NCI-H1694 (cell line): ENCODE results near the gene MYL5.
"Not testable (repeated sequence)": the region's sequence is repeated elsewhere in the genome, so short reads cannot be mapped to it uniquely, and the experiment has no call there.

Experiments
- DNase-seq: peaks from one replicate; lab custom pipeline; 2025; lab: John Stamatoyannopoulos, UW

MYL5 gene, protein sequence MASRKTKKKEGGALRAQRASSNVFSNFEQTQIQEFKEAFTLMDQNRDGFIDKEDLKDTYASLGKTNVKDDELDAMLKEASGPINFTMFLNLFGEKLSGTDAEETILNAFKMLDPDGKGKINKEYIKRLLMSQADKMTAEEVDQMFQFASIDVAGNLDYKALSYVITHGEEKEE

DNA sequence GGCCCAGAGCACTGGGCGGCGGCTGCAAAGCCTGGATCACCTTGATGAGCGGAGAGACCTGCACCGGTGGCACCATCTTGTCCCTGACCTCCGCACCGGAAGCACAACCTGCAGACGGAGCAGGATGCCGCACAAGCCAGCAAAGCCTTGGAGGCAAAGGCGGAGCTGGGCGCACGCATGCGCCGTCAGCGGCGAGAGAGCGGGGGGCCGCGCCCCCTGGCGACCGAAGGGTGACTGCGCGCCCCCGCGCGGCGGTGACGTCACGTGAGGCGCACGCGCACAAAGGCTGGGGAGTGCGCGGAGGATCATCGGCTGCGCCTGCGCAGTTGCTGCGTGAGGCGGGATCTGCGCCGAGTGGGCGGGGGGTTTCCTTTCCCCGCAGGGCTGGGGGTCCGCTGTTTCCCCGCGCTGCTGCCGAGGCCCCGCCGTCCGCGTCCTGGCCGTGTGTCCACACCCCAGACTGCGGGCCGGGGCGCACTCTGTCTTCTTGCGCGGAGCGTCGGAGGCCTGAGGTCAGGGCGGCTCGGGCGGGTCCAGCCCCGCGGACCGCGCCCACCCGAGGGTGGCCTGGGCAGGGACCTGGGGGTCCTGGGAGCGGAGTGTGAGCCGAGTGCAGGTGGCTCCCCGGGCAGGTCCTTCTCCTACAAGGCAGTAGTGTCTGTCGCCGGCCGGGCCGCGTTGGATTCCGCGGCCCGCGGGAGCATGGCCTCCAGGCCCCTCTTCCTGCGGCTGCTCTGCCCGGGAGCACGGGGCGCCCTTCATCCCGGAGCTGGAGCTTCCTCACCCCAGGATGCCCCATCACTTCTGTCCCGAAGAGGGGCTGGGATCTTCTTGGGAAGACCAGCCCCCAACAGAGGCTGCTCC, at the start of gene MYL5, which contains the start of gene ATP5ME:
TSS of gene MYL5 (plus strand) at position 371 of the 864 bp plus-strand sequence. CDS start 3,485 bp downstream, outside the sequence.
TSS of gene ATP5ME (minus strand) at position 105 of the 864 bp plus-strand sequence. CDS start at position 76, 29 bp downstream.
- DNase-seq, result peak; percentile 79

DNA sequence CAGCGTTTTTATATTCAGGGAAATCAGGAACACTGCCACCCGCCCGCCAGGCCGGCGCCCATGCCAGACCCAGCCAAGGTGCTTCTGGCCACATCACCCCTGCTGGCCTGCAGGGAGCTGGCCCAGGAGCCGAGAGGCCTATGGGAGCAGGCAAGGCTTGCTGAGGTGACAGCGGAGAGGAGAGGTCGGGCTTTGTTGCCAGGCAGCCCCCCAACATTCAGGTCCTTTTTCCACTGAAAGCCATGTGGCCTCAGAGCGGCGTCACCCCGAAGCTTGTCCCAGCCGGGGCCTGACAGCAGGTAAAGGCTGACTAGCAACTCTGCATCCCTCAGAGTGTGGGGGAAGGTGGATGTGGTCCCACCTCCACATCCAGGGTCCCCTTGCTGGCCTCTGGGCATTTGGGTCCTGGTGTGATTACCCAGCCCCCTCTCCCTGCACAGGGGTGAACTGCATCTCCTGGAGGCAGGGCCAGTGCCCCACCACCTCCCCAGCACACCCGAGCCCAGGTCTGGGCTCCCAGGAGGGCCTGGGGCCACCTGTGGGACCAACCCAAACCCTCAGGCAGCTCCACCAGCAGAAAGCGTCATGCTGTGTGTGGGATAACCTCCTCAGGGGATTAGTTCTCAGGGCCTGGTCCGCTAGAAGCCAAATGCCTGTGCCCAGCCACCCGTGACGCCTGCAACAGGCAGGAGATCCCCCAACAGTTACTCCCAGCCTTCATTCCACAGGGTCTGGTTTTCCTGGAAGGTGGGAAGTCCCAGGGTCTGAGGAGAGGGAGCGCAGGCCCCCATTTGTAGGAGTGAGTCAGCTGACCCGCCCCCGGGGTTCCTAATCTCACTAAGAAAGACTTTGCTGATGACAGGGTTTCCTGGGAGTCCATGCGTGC, 49.4 kb upstream of the MYL5 start, which contains the start of gene PDE6B:
TSS of gene PDE6B (plus strand) at position 869 of the 886 bp plus-strand sequence. CDS start 54 bp downstream, outside the sequence.
- no peak for DNase-seq

DNA sequence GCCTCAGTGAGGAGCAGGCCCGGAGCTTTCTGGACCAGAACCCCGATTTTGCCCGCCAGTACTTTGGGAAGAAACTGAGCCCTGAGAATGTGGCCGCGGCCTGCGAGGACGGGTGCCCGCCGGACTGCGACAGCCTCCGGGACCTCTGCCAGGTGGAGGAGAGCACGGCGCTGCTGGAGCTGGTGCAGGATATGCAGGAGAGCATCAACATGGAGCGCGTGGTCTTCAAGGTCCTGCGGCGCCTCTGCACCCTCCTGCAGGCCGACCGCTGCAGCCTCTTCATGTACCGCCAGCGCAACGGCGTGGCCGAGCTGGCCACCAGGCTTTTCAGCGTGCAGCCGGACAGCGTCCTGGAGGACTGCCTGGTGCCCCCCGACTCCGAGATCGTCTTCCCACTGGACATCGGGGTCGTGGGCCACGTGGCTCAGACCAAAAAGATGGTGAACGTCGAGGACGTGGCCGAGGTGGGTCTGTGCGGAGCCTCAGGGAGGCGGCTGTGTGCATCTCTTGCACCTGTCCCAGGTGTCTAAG, 48.6 kb upstream of the MYL5 start:
- DNase-seq, result no peak

DNA sequence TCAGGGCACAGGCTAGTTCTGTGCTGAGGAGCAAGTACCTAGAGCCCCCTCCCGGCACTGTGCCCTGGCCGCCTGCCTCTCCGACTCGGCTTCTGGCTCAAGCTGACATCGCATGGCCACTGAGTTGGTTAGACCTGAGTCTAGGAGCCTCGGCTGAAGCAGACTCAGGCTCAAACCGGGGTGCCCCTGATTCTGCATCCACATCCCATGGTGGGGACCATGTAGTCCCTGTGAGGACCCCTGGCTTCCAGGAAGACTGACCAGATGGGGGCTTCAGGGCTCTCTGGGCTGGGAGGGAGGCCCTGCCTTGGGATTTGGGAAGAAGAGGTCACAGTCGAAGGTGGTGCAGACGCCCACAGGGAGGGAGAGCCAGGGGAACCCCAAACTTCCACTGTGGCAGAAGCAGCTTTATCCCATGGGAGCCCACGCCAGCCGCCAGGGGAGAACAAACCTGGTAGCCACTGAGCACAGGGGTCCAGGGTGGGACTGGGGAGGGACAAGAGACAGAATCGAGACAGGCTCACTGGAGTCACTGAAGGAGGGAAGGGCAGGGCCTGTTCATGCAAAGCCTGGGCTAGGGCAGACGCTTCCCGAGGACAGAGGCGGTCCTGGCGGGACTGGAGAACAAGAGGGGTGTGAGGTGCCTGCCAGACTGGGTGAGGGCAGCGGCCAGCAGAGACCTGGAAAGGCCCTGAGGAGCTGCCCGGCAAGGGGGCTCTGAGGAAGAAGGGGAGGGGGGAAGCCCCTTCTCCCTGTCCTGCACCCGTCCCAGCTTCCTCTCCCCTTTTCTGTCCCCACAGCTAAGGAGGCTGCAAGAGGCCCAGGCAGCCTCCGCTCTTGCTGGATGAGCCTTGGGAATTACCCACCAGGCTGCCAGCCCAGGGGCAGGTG, 47.9 kb upstream of the MYL5 start:
- DNase-seq, result no peak

DNA sequence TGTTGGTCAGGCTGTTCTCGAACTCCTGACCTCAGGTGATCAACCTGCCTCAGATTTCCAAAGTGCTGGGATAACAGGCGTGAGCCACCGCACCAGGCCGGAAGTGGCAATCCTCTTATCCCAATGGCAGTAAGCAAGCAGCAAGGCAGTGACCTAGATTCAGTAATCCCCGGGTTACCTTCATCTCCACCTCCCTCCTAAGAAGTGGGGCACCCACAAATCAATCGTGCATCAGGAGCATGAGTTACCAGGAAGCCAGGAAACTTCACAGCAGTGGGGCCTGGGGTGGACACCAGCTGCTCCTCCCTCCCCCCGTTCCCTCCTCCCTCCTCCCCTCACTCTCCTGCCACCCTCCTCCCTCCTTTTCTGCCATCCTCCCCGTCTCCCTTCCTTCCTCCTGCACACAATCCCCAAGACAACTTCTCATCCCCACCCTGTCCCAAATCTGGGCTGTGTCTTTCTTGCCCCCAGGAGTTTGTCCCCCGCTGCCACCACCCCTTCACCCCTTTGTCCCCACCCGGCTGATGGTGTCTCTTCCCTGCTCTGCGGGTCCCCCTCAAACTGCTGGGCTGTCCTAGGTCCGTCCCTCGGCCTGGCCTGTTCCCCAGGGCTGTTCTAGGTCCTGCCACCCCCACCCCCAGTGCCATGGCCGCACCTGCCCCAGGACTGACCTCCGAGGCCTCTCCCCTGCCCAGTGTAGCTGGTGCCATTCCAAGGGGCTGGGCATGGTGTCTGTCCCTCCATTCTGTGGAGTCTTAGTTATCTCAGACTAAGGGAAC, 46.8 kb upstream of the MYL5 start:
- no peak for DNase-seq

DNA sequence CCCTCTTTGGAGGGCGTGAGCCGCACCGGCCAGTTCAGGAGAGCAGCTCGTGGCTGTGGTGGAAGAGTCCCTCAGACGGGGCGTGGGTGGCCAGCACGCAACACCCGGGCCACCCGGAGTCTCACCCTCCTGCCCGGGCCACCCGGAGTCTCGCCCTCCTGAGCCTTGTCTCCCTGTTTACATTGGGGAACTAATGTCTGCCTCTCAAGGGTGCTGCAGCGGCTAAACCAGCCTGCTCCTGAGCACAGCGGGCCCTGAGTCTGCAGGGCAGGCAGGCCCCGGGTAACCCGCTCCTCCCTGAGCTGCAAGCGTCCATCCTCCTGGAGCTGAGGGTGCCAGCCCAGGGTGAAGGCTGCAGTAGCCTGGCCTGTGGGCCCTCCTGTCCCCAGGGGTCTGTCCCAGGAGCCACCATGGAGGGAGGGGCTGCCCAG, 46.0 kb upstream of the MYL5 start:
- no peak for DNase-seq

DNA sequence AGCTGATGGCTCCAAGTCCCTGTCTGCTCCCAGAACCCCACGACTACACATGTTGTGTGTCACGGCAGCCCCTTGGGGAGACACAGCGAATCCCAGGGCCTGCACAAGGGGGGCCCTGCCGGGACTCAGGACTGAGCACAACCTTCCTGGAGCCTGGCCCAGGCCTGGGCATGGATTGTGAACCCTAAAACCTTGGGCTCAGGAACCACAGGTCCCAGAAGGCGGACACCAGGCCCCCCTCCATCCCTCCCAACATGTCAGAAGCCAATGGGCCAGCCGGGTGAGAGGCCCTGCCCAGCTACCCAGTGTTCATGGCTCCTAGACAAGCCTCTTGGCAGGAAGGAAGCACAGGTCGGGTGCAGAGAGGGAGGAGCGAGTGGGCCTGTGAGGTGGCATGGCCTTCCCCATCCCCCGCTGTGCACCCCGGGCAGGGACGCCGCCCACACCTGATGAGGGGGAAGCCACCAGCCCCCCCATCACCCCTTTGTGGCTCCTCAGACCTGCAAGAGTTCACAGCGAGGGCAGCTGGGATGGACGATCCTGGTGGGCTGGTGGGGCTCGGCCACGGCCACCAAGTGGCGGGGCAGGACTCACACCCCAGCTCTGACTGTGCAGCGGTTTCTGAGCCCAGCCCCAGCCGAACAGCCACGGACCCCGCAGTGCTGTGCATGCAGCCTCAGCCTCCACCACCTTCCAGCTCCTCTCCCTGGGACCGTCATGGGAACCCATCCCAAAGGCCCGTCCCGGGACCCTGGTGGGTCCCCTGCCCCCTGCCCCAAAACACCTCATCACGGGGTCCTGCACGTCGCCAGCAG, 45.3 kb upstream of the MYL5 start:
- no peak for DNase-seq

DNA sequence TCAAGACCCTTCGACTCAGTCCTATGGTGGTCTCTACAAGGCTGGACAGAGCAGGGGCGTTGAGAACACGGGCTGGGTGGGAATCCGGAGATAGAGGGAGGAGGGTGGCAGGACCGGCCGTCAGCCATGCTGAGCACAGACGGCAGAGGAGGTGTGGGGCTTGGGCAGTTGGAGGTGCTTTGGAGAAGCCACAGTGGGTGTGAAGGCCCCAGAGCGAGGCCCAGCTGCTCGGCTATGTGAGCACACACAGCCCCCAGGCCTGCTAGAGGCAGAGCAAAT, 44.8 kb upstream of the MYL5 start:
- no peak for DNase-seq

DNA sequence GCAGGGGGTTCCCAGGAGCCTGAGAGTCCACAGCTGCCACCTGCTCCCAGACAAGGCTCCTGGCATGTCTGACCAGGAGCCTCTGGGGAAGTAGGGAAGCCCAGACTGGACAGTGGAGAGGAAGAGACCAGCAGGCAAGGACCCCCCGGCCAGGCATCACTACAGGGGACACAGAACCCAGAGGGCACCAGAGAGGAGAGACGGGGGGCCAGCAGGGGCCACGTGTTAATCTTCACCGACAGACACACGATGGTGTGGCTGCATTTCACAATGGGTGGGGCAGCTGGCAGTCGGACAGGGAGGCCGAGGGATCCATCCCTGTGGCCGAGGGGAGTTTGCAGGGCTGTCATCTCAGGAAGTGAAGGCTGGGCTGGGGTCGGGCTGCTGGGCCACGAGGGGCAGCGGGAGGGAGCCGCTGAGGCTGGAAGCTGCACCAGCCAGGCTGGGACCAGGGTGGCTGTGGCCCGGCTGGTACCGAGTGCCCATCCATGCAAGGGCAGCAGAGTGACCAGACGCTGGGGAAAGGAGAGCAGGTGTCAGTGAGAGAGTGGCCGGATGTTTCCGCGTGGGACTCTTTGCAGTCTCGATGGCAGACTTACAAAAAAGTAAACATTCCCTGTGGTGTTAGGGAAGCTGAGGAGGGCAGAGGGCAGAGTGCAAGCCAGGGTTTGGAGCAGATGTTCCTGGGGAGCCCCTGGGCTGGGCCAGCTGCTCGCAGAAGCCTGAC, 44.3 kb upstream of the MYL5 start:
- no peak for DNase-seq

DNA sequence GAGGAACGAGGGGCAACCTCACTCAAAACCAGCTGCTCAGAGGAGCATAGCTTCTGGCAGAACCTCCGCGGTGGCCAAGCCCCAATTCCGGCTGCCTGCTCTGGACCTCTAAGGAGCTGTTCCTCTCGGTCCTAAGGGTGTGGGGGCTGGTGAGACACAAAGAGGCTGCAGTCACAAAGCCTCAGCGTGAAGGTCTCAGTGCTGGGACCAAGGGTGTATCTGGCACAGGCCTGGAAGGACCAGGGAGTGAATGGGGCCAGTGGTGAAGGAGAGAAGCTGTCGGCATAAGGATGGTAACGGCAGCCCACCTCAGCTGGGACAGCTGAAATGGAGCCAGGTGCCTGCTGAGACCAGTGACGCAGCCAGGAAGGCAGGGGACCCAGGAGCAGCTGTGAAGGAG, 43.7 kb upstream of the MYL5 start:
- no peak for DNase-seq

DNA sequence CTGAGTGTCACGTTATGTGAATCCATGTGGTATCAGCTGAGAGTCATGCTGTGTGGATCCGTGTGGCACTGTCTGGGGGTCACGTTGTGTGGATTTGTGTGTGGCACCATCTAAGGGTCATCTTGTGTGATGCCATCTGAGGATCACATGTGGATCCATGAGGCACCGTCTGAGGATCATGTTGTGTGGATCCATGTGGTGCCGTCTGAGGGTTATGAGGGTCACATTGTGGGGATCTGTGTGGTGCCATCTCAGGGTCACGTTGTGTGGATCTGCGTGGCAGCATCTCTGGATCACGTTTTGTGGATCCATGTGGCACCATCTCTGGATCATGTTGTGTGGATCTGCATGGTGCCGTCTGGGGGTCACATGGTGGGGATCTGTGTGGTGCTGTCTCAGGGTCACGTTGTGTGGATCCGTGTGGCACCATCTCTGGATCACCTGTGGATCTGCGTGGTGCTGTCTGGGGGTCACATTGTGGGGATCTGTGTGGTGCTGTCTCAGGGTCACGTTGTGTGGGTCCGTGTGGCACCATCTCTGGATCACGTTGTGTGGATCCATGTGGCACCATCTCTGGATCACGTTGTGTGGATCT, 42.0 kb upstream of the MYL5 start:
- DNase-seq, result no peak

DNA sequence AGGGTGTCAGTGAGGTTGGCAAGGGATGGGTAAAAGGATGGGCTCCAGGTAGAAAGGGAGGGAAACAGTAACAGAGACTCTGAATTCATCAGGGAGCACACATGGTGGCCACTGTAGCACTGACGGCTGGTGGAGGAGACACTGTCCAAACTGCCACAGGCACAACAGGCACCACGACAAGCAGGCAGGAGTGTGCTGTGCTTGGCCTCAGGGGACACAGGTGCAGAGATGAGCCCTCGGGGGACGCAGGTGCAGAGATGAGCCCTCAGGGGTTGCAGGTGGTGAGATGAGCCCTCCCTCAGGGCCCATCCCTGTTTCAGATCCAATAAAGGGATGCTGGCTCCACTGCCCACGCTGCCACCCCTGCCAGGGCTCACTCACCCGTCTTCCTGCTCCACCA, 41.4 kb upstream of the MYL5 start:
- DNase-seq, result no peak

DNA sequence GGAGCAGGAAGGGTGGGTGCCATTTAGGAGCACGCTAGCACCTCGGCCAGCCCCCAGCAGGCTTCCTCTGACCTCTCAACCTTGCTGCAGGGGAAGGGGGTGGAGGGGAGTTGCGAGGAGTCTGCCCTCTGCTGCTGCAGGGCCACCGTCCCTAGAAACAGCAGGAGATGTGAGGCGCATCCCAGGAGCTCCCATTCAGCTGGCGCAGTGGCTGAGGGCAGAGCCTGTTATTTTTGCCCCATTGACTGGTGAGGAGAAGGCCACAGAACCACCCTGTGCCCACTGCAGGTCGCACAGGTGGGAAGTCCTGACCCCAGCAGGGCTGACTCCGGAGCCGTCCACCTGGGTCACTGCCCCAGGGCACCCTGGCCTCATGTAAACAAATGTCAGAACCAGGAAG, 40.9 kb upstream of the MYL5 start:
- DNase-seq, result no peak

DNA sequence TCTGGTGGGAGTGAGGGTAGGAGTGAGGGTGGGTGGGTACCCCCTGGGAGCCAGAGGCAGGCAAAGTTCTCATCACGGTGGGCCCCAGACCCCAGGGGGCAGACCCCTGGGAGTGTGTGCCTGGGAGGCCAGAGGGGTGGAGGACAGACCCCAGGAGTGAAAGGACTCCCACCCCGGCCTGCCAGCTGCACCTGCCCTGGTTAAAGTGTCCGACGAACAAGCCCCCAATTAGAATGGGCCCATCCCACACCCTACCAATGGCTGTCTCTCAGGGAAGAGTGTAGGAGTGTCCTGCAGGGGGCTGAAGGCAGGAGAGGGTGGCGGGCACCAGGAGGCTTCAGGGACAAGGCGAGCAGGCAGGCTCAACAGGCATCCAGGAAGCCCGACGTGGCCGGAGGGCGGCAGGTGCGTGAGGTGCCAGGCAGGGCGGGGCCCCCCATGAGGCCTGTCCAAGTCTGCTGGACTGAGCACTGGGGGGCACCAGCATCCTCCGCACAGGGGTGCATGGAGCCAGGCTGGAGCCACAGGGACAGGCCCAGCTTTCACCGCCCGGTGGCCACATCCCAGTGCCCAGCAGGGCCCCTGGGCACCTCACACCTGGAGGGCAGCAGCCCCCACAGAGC, 40.3 kb upstream of the MYL5 start:
- no peak for DNase-seq

DNA sequence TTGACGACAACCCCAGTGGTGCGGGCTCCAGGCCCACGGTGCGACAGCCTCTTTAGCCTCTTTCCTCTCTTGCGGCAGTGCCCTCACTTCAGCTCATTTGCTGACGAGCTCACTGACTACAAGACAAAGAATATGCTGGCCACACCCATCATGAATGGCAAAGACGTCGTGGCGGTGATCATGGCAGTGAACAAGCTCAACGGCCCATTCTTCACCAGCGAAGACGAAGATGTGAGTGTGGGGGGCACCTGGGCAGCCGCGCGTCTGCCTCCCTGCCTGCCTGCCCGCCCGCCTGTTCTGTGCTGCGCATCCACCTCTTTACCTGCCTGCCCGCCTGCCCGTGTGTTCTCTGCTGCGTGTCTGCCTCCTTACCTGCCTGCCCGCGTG, 39.8 kb upstream of the MYL5 start:
- no peak for DNase-seq

DNA sequence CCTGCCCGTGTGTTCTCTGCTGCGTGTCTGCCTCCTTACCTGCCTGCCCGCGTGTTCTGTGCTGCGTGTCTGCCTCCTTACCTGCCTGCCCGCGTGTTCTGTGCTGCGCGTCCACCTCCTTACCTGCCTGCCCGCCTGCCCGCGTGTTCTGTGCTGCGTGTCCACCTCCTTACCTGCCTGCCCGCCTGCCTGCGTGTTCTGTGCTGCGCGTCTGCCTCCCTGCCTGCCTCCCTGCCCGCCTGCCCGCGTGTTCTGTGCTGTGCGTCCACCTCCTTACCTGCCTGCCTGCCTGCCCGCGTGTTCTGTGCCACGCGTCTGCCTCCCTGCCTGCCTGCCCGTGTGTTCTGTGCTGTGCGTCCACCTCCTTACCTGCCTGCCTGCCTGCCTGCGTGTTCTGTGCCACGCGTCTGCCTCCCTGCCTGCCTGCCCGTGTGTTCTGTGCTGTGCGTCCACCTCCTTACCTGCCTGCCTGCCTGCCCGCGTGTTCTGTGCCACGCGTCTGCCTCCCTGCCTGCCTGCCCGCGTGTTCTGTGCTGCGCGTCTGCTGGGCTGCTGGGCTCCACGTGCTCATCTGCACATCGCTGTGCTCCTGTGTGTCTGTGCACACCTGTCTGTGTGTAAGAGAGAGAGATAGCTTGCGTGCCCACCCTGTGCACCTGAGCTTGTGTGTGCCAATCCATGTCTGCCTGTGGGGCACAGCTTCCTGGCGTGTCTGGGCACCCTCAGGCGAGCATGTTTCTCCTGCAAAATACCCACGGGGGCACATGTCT, 39.1 kb upstream of the MYL5 start:
- not testable (repeated sequence) for DNase-seq
